GM19240 (cell line): ENCODE data around the gene TRIM54.

Experiments used
- DNase-seq: peaks from one replicate; pipeline ENCODE4 v3.0.0; 2011; ENCODE audit warnings: low spot score; ENCODE audit not compliant: insufficient read length

Gene TRIM54

DNA sequence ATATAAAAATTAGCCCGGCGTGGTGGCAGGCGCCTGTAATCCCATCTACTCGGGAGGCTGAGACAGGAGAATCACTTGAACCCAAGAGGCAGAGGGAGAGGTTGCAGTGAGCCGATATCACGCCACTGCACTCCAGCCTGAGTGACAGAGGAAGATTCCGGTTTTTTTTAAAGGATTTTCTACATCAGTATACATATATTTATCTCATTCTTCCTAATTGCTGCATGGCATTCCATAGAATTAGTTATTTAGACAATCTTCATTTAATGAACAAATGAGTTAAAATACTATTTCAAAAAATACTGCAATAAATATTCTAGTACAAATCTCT, 72.3 kb downstream of the TRIM54 start:
- no peak for DNase-seq

DNA sequence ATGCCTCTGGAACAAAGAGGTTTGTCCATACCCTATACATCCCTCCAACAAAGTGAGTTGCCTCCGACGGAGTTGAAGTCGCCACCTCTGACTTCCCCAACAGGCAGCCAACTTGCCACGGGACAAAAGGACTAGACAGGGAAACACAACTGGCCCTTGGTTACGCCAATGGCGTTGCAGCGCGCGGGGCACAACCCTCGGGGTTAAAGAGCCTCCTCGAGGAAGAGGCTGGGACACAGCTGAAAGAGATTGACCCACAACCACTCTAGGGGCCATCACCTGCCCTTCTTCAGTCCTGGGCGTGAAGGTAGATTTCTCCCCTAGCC, 73.8 kb downstream of the TRIM54 start:
- no peak for DNase-seq

DNA sequence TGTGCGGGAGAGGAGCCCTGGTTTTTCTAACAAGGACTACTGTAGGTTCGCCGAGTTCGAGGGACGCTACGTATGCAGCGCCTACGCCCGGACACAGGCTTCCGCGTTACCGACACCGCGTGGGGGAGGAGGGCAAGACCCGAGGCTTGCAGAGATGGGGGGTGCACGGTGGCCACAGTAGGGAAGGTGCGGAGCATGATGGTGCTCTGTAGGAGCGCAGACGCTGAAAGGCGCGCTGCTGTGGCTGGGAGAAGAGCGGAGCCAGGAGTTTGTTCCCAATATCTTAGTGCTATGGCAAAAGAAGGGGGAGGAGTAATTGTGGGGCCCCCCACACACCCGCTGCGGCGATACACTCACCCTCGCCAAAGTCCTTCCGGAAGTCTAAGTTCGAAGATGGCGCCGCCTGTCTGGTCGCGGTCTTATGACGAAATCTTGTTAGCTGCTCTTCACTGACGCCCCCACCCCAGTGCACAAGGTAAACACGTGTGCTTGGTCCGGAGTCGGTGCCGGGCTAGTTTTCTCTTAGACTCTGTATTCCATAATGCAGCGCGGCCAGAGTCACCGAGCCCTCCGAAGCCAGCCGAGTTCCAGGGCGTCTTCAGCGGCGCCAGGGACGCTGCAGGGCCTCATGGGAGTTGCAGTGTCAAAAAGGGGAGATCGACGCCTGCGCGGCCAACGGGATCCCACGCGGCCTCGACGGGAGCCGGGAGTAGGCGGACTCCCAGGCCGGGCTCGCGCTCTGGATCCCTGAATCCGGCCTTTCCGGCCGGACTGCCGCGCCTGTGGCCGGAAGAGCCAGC, 74.4 kb downstream of the TRIM54 start, which contains the start of gene GTF3C2:
Gene GTF3C2, minus strand, starts transcription at position 383 of the 800 bp plus-strand sequence. CDS start 13,210 bp downstream, outside the sequence.
- DNase-seq = peak; percentile 90
